Measurements from ENCODE around the gene RPGRIP1L. TPM values are rescaled to one million over a fixed set of nuclear protein-coding genes. Genes with fewer than 3 reads are reported as not detected.

Gene RPGRIP1L
- total and polyA plus RNA-seq, 2 of the 13 experiments (the other 11 are each of a cell fraction or from before 2014, with no cell fraction given): 5.0 to 13.5 TPM

DNA sequence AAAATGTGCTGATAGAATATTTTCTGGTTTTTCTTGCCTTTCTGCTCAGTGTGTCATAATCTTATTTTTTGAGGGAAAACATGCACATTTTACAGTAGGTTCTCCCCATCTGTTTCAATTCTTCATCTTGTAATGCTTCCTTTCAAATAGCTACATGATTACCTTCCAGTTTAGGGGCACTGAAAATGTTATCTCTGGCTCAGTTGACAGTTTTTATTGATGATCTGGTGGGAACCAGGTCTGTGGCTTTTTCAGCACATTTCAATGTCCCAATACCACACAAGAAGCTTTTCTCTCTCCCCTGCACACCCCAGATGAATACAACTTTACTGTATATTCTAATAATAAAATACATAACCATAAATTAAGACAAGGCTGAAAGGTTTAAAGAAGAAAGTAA lies 36.8 kb upstream of the RPGRIP1L start (continued):
- TF ChIP-seq, protein P1, sequence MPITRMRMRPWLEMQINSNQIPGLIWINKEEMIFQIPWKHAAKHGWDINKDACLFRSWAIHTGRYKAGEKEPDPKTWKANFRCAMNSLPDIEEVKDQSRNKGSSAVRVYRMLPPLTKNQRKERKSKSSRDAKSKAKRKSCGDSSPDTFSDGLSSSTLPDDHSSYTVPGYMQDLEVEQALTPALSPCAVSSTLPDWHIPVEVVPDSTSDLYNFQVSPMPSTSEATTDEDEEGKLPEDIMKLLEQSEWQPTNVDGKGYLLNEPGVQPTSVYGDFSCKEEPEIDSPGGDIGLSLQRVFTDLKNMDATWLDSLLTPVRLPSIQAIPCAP (CRISPR knock-in tag; IDR thresholded peaks at IDR 0.05; ENCODE audit: low read depth): no peak

DNA sequence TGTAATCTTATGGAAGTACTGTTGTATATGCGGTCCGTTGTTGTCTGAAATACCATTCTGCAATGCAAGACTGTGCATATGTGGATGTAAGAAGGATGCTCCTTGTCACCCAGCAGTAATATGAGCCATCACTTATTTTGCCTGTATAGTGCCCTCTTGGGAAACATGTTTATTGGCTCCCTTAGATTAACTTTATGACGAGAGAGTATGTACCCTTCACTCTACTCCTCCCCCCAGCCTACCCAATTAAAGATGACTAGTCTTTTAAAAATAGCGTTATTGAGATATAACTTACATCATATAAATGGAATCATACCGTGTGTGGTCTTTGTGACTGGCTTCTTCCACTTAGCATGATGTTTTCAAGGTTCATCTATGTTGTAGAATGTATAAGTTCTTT lies 33.9 kb upstream of the RPGRIP1L start:
- POLR2A ChIA-PET: no interaction called here
- no peak overlapping the region for H3K27ac ChIP-seq (ENCODE audit: extremely low read length, insufficient read depth, low read length)
- CTCF ChIA-PET (ENCODE audit: low intra/inter-chr PET ratio, low total read pairs): no interaction called here
- no peak for TF ChIP-seq HDAC1 (CRISPR knock-in tag; IDR thresholded peaks at IDR 0.05)
- TF ChIP-seq HDAC6 (IDR thresholded peaks at IDR 0.05; ENCODE audit: low read depth, low read length): no peak
- no peak for TF ChIP-seq ATAD3A (CRISPR knock-in tag; IDR thresholded peaks at IDR 0.05)
- TF ChIP-seq, protein P2, sequence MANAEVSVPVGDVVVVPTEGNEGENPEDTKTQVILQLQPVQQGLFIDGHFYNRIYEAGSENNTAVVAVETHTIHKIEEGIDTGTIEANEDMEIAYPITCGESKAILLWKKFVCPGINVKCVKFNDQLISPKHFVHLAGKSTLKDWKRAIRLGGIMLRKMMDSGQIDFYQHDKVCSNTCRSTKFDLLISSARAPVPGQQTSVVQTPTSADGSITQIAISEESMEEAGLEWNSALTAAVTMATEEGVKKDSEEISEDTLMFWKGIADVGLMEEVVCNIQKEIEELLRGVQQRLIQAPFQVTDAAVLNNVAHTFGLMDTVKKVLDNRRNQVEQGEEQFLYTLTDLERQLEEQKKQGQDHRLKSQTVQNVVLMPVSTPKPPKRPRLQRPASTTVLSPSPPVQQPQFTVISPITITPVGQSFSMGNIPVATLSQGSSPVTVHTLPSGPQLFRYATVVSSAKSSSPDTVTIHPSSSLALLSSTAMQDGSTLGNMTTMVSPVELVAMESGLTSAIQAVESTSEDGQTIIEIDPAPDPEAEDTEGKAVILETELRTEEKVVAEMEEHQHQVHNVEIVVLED (CRISPR knock-in tag; IDR thresholded peaks at IDR 0.05; ENCODE audit: borderline replicate concordance): no peak
- no peak for TF ChIP-seq ZNF143 (CRISPR knock-in tag; IDR thresholded peaks at IDR 0.05)
- TF ChIP-seq CHD2 (IDR thresholded peaks at IDR 0.05; ENCODE audit: low read depth, low read length): no peak
- TF ChIP-seq ZNF33B (CRISPR knock-in tag; IDR thresholded peaks at IDR 0.05): no peak
- no peak for TF ChIP-seq SP2 (CRISPR knock-in tag; IDR thresholded peaks at IDR 0.05)
- TF ChIP-seq, protein P3, sequence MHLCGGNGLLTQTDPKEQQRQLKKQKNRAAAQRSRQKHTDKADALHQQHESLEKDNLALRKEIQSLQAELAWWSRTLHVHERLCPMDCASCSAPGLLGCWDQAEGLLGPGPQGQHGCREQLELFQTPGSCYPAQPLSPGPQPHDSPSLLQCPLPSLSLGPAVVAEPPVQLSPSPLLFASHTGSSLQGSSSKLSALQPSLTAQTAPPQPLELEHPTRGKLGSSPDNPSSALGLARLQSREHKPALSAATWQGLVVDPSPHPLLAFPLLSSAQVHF (CRISPR knock-in tag; IDR thresholded peaks at IDR 0.05): no peak
- no peak for TF ChIP-seq TBP (CRISPR knock-in tag; IDR thresholded peaks at IDR 0.05)
- TF ChIP-seq ZNF629 (CRISPR knock-in tag; conservative IDR thresholded peaks at IDR 0.05): no peak
- TF ChIP-seq, protein P4, sequence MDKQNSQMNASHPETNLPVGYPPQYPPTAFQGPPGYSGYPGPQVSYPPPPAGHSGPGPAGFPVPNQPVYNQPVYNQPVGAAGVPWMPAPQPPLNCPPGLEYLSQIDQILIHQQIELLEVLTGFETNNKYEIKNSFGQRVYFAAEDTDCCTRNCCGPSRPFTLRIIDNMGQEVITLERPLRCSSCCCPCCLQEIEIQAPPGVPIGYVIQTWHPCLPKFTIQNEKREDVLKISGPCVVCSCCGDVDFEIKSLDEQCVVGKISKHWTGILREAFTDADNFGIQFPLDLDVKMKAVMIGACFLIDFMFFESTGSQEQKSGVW (CRISPR knock-in tag; IDR thresholded peaks at IDR 0.05; ENCODE audit: borderline replicate concordance): no peak
- TF ChIP-seq, protein P5, sequence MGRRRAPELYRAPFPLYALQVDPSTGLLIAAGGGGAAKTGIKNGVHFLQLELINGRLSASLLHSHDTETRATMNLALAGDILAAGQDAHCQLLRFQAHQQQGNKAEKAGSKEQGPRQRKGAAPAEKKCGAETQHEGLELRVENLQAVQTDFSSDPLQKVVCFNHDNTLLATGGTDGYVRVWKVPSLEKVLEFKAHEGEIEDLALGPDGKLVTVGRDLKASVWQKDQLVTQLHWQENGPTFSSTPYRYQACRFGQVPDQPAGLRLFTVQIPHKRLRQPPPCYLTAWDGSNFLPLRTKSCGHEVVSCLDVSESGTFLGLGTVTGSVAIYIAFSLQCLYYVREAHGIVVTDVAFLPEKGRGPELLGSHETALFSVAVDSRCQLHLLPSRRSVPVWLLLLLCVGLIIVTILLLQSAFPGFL (CRISPR knock-in tag; IDR thresholded peaks at IDR 0.05): no peak
- TF ChIP-seq MBD4 (IDR thresholded peaks at IDR 0.05; ENCODE audit: borderline replicate concordance, low read length): no peak
- TF ChIP-seq, protein P6, sequence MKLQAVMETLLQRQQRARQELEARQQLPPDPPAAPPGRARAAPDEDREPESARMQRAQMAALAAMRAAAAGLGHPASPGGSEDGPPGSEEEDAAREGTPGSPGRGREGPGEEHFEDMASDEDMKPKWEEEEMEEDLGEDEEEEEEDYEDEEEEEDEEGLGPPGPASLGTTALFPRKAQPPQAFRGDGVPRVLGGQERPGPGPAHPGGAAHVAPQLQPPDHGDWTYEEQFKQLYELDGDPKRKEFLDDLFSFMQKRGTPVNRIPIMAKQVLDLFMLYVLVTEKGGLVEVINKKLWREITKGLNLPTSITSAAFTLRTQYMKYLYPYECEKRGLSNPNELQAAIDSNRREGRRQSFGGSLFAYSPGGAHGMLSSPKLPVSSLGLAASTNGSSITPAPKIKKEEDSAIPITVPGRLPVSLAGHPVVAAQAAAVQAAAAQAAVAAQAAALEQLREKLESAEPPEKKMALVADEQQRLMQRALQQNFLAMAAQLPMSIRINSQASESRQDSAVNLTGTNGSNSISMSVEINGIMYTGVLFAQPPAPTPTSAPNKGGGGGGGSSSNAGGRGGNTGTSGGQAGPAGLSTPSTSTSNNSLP (IDR thresholded peaks at IDR 0.05; ENCODE audit: low read depth, low read length): no peak

More for the DNA sequence above, 33.9 kb upstream of the RPGRIP1L start:
- no peak overlapping the region for H2AFZ ChIP-seq (ENCODE audit: low read length)
- H3K9ac ChIP-seq (ENCODE audit: insufficient read depth, low read depth, low read length): no peak overlapping the region
- in situ Hi-C loops (cut with HindIII; ENCODE audit: extremely low pct_ligation_motif_present, low pct_unique_long_range_greater_than_20kb): no loop called here
- no peak for DNase-seq (ENCODE audit: low spot score)
- intact Hi-C loops (cut with micrococcal nuclease; ENCODE audit: unreplicated experiment): no loop called here
- no peaks in the 10 kb centered on the region for H3K9me3 ChIP-seq (ENCODE audit: low read length)
- no peaks in the 10 kb centered on the region for H3K27me3 ChIP-seq (ENCODE audit: control insufficient read depth in 1 of 2, insufficient read depth in 2 of 2, low read length in 2 of 2)
- no TSS peak for BruUV-seq (replicated peaks)
- no peak for ATAC-seq
- FAIRE-seq: no peak
- no peak overlapping the region for H3K4me2 ChIP-seq (ENCODE audit: low read depth, low read length)
- peaks cover 27% of the 10 kb centered on the region for H3K4me1 ChIP-seq (ENCODE audit: insufficient read depth, low read length)
- no peaks in the 10 kb centered on the region for H3K36me3 ChIP-seq (replicated peaks in 1 of 2; ENCODE audit: control insufficient read depth in 1 of 2, insufficient read depth in 2 of 2, low read length in 2 of 2)
- 97% methylated on average over 5 of the region's 5 CpGs for WGBS (ENCODE audit: low lambda C conversion rate)
- no peaks in the 10 kb centered on the region for H4K20me1 ChIP-seq (ENCODE audit: insufficient read depth, low read length)
- peaks cover 11% of the 10 kb centered on the region for H3K79me2 ChIP-seq (ENCODE audit: insufficient read depth, low read length)
- H3K4me3 ChIP-seq (replicated peaks in 1 of 3; ENCODE audit: insufficient read depth in 1 of 3, low read depth in 2 of 3, low read length in 3 of 3): no peak overlapping the region
